Measurements from ENCODE around the gene EMILIN2.

The EMILIN2 gene

GRCh38 chr18:2869207-2869606 lies 22.4 kb downstream of the EMILIN2 start:
- H3K27ac ChIP-seq = no peak overlapping the region

GRCh38 chr18:2871111-2871720 lies 24.4 kb downstream of the EMILIN2 start:
- no peak overlapping the region for H3K4me3 ChIP-seq

More at GRCh38 chr18:2869207-2869606, 22.4 kb downstream of the EMILIN2 start:
- no peak overlapping the region for H3K4me3 ChIP-seq

GRCh38 chr18:2872095-2872494 lies 25.3 kb downstream of the EMILIN2 start:
- no peak overlapping the region for H3K27ac ChIP-seq

More at GRCh38 chr18:2871111-2871720, 24.4 kb downstream of the EMILIN2 start:
- H3K27ac ChIP-seq = no peak overlapping the region

GRCh38 chr18:2874765-2875164 lies 28.0 kb downstream of the EMILIN2 start:
- no peak overlapping the region for H3K4me3 ChIP-seq
- peak overlapping the region in 4 of 21 experiments; percentile 1 to 32 (median 15) for H3K27ac ChIP-seq

More at GRCh38 chr18:2872095-2872494, 25.3 kb downstream of the EMILIN2 start:
- no peak overlapping the region for H3K4me3 ChIP-seq

- no peak overlapping the region for H3K4me3 ChIP-seq
- no peak overlapping the region for H3K27ac ChIP-seq
Measured at GRCh38 chr18:2878656-2879330, 32.0 kb downstream of the EMILIN2 start.

GRCh38 chr18:2879889-2880288 lies 33.1 kb downstream of the EMILIN2 start:
- H3K4me3 ChIP-seq = no peak overlapping the region
- peak overlapping the region in 1 of 21 experiments; percentile 53 for H3K27ac ChIP-seq

- Histone ChIP-seq H3K4me3 (no peak overlapping the region), H3K27ac (peak overlapping the region in 5 of 21 experiments; percentile 46 to 69 (median 62))
Measured at GRCh38 chr18:2880473-2880872, 33.7 kb downstream of the EMILIN2 start.

GRCh38 chr18:2881088-2881839 lies 34.5 kb downstream of the EMILIN2 start:
- Histone ChIP-seq H3K4me3 (no peak overlapping the region), H3K27ac (peak overlapping the region in 16 of 21 experiments; percentile 8 to 89 (median 54))

- H3K27ac ChIP-seq = peak overlapping the region in 18 of 21 experiments; percentile 8 to 89 (median 46)
- H3K4me3 ChIP-seq = no peak overlapping the region
Measured at GRCh38 chr18:2881840-2882195, 35.0 kb downstream of the EMILIN2 start.

- H3K4me3 ChIP-seq = no peak overlapping the region
- peak overlapping the region in 17 of 21 experiments; percentile 8 to 89 (median 47) for H3K27ac ChIP-seq
Measured at GRCh38 chr18:2882201-2882600, 35.4 kb downstream of the EMILIN2 start.

- H3K4me3 ChIP-seq = no peak overlapping the region
- peak overlapping the region in 13 of 21 experiments; percentile 20 to 89 (median 47) for H3K27ac ChIP-seq
Measured at GRCh38 chr18:2883076-2883735, 36.4 kb downstream of the EMILIN2 start.

- H3K4me3 ChIP-seq = no peak overlapping the region
- no peak overlapping the region for H3K27ac ChIP-seq
Measured at GRCh38 chr18:2884706-2885285, 38.0 kb downstream of the EMILIN2 start.

GRCh38 chr18:2887470-2887869 lies 40.7 kb downstream of the EMILIN2 start:
- Histone ChIP-seq H3K4me3 (no peak overlapping the region), H3K27ac (no peak overlapping the region)

GRCh38 chr18:2889761-2890192 lies 43.0 kb downstream of the EMILIN2 start:
- no peak overlapping the region for H3K27ac ChIP-seq
- H3K4me3 ChIP-seq = no peak overlapping the region

- H3K4me3 ChIP-seq = no peak overlapping the region
- no peak overlapping the region for H3K27ac ChIP-seq
Measured at GRCh38 chr18:2890606-2891005, 43.8 kb downstream of the EMILIN2 start.

- H3K27ac ChIP-seq = peak overlapping the region in 1 of 21 experiments; percentile 6
Measured at GRCh38 chr18:2891526-2892431, 45.0 kb downstream of the EMILIN2 start.

GRCh38 chr18:2893056-2893455 lies 46.2 kb downstream of the EMILIN2 start:
- no peak overlapping the region for H3K4me3 ChIP-seq
- H3K27ac ChIP-seq = no peak overlapping the region

More at GRCh38 chr18:2891526-2892431, 45.0 kb downstream of the EMILIN2 start:
- H3K4me3 ChIP-seq = no peak overlapping the region

- H3K4me3 ChIP-seq = no peak overlapping the region
- H3K27ac ChIP-seq = no peak overlapping the region
Measured at GRCh38 chr18:2893676-2894075, 46.9 kb downstream of the EMILIN2 start.

Measured in skin epidermis (tissue), 12 donors.